Posterior vena cava (tissue), 2 donors: Measurements from ENCODE around the gene VASH1. TPM values are rescaled to one million over a fixed set of nuclear protein-coding genes. Genes with fewer than 3 reads are reported as not detected.
A peak's percentile ranks its signal among the peaks of the same experiment; 100 is the strongest.

ENCODE experiments used
- DNase-seq: peaks from one replicate; pipeline ENCODE4 v3.0.0-alpha.2; 2020; ENCODE audit warnings: low spot score
- intact Hi-C, 2 donors: fragments of 100-400 bp; cut with DNase I; formaldehyde crosslinking; loops; one replicate each; pipeline versions ENCODE4 v1.14.1 to v1.14.2; 2022 to 2023
- total RNA-seq, 2 donors: library from RNA; stranded (reverse); fragmentation: NEBNext Ultra II Directional; extraction: Animal tissue kit (Norgen Biotek cat#: 25700); gene quantifications; one replicate each; pipeline ENCODE4 v1.2.1, GENCODE V29; 2021
- donor health status: DM: yes; HTN: yes; CAD: no.
- donor health status: DM: yes; HTN: yes; CAD: no.

The VASH1 gene
- total RNA-seq, 2 donors from 2014 or later = 14.9 to 16.1 TPM

DNA sequence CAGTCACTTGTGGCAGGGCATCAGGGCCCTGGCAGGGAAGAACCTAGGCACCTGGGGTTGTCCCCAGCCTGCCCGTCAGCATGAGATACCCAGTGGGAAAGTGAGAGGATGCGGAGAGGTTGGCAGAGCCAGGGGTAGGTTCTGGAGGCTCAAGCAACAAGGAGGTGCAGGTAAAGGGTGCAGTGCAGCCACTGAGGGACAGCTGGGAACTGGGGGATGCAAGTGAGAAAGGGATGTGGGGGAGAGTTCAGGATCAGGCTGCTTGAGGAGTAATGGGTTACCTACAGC, 18.7 kb downstream of the VASH1 start:
- intact Hi-C loops = loop anchor here (5.0 kb wide), 1 partner anchor 68 kb away; no protein-coding TSS in a partner anchor
- no peak for DNase-seq

DNA sequence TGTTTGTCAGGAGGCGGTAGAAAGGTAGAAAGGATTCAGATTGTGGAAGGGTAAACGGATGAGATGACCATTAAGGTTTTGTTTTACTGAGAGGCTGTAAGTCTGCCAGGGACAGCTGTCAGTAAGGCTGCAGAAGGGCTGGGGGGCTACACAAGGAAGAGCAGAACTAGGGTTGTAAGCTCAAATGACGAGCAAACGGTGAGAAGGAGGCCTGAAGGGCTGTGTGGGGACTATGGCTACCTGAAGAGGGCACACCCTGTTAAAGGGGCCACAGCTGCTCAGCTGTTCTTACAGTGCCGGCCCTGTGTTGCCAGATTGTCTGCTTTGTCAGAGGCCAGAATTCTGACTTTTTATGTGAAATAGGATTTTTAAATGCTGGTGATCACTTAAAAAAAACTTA, 19.1 kb downstream of the VASH1 start:
- no peak for DNase-seq
- intact Hi-C loops = loop anchor here (5.0 kb wide), 1 partner anchor 68 kb away; no protein-coding TSS in a partner anchor

DNA sequence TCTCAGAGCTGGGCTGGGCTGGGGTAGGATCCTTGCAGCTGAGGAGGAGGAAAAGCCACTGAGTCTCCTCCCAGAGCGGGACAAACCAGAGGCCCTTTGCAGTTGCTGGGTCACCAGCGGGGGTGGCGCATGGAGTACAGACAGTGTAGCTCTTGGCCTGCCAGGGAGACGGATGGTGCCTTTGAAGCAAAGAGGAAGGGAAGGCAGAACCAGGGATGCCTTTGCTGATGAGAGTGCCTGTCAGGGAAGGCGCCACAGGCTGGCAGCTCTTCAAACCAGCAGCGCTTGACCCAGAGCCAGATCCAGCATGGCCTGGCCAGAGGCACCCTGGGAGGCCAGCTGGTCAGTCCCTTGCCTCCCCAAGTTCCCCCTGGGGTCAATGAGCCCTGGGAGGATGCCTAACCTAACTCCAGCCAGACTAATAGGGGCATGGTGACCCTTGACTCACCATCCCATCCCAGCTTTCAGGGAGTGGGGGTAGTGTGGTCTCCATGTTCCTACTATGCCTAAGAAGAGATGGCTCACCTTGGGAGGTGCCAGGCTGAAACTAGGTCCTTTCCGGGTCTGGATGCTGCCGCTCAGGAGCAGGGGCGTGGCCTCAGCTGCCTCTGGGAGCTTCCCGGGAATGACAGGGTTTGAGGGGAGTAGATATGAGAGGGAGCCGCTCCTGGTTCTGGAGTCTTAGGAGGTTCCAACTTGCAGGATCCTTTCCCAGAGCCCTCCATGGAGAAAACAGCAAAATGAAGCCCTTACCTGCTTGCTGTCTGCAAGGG, 19.8 kb downstream of the VASH1 start:
- intact Hi-C loops = loop anchor here (5.0 kb wide), 1 partner anchor 69 kb away; no protein-coding TSS in a partner anchor
- no peak for DNase-seq

DNA sequence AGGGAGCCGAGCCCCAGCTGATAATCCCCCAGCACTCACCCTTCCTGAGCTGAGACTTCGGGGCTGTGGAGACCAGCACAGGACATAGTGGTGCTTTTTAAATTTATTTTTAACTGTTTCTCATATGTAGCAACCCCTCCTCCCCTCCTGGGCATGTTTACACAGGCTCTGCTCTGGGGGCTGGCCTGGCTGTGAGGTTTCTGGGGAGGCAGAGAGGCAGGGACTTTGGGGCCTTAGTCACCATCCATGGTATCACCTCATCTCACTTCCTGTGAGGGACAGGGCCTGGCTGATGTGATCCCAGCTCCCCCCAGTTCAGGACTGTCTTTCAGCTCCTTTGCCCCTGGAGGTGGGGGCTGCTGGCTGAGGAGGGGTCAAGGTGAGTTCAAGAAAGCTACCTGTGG, 20.4 kb downstream of the VASH1 start:
- intact Hi-C loops = loop anchor here (2.0 to 5.0 kb wide), 2 partner anchors 55 to 69 kb away; no protein-coding TSS in a partner anchor
- DNase-seq = no peak

DNA sequence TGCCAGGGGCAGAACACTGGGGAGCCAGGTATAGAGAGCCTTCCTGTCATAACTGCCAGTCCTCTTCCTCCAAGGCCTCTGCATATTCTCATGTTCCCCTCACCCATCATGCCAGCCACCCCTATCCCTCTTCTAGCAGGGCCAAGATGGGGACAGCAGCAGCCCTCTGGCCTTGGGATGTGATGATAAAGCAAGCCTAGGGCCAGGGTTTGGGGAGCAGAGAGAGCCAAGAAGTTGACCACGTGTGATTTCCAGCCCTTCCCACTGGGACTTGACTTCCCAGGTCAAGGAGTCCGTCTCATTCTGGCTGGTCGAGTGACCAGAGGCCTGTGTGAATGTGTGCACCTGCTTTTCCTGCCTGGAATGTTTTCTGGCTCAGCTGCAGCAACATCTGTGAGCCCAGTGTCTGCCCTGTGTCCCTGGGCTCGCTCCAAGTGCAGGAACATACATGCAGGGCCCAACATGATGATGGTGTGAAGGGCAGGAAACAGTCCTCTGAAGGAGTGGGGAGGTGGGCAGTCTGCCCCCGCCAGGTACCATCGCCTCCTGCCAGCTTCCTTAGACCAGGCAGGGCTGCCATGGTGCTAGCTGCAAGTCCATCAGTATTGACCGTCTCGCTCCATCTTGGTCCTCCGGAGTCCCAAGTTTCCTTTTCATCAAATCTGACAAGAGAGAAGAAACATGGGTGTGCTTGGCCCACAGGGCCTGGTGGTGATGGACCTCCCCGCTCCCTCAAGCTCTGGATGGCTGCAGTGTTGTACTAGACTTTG, 21.0 kb downstream of the VASH1 start:
- DNase-seq = no peak
- intact Hi-C loops = loop anchor here (2.0 to 5.0 kb wide), 2 partner anchors 55 to 70 kb away; no protein-coding TSS in a partner anchor

DNA sequence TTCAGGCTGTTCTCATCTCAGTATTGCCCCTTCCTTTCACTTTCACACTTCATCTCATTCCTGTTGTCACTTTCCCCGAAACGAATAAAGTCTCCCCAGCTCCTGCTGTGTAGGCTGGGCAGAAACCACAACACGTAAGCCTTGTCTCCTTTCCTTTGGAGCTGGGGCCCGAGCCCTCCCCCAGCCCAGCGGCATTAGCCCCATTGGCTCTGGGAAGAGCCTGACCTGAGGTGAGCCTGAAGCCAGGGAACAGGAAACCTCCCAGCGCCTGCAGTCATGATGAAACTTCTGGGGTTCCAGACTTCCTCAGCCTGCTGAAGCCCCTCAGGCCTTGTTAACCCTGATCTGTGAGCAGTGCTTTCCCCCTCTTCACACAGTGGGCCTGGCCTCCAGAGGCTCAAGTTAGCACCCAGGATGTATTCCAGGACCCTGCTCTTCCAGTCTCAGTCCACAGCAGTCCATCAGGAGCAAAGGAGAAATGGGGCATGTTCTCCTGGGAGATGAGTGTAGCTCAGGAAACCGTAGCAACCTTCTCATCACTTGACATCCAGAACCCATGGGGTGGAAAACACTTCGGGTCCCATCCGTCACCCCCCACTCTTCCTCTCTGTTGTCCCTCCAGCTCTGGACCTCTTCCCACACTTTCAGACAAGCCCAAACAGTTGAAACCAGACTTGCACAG, 21.8 kb downstream of the VASH1 start:
- no peak for DNase-seq
- intact Hi-C loops = loop anchor here (2.0 to 5.0 kb wide), 2 partner anchors 56 to 71 kb away; no protein-coding TSS in a partner anchor

DNA sequence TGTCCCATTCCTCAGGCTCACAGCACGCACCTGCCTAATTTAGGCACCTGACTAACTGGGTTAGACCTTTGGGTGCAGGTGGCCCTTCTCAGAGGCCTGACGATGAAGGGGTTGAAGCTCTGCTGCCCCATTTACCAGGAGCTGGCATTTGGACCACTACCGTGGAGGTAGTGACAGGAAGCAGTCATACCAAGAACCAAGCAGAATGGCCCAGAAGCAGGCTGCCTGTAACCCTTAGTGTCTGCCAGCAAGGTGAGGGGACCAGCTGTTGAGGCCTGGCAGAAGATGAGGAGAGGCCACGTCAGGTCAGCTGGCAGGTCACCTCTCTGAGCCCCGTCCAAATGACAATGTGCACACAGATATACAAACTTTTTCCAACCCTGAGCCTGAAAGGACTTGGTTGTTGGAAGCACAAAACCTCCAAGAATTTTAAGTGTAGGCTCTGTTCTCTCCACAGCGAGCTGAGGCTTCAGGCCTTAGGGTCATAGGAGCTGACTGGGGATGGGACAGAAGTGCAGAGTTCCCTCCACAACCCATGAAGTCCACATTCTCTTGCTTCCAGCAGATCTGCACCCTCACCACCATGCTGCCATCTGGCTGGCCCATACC, 23.1 kb downstream of the VASH1 start:
- DNase-seq = no peak

DNA sequence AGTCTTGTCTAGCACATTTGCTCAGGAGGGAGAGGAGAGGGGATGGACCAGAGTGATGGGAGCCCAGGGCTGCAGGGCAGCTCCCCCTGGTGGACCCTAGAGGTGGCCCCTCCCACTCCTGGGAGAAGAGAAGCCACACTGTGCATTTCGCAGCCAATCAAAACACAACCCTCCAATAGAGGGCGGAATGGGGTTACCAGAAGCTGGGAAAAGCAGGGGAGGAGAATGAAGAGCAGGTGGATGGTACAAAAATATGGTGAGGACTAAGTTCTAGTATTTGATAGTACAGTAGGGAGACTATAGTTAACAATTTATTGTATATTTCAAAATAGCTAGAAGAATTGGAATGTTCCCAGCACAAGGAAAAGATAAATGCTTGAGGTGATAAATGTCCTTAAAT, 23.6 kb downstream of the VASH1 start:
- intact Hi-C loops = loop anchor here (5.0 kb wide), 1 partner anchor 73 kb away; no protein-coding TSS in a partner anchor
- DNase-seq = peak; percentile 90

More for the DNA sequence above, 23.1 kb downstream of the VASH1 start:
- intact Hi-C loops = loop anchor here (5.0 kb wide), 1 partner anchor 72 kb away; no protein-coding TSS in a partner anchor

DNA sequence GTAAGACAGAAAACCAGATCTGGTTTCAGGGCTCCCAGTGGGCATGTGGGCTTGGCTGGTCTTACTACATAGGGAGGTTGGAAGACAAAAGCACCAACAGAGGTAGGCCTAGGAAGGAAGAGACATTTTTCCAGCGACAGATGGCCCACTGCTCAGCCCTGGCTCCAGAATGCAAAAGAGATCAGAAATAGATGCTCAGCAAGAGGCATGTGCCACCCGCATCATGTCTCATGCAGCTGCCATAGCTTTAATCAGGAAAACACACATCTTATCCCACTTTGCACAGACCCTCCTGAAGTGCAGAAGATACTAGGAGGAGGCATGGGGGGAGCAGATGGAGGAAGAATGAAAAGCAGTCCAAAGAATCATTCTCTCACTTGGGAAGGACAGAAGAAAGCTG, 25.3 kb downstream of the VASH1 start:
- intact Hi-C loops = no loop called here
- no peak for DNase-seq

DNA sequence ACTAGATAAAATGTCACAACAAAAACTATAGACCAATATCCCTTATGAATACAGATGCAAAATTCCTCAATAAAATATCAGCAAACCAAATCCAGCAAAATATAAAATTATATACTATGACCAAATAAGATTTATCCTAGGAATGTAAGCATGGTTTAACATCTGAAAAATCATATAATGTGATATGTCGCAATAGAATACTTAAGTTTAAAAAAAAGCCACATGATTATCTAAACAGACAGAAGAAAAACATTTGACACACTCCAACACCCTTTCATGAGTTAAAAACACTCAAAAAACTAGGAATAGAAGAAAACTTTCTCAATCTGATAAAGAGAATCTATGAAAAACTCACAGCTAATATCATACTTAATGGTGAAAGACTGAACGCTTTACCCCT, 31.2 kb downstream of the VASH1 start:
- intact Hi-C loops = no loop called here
- no peak for DNase-seq

DNA sequence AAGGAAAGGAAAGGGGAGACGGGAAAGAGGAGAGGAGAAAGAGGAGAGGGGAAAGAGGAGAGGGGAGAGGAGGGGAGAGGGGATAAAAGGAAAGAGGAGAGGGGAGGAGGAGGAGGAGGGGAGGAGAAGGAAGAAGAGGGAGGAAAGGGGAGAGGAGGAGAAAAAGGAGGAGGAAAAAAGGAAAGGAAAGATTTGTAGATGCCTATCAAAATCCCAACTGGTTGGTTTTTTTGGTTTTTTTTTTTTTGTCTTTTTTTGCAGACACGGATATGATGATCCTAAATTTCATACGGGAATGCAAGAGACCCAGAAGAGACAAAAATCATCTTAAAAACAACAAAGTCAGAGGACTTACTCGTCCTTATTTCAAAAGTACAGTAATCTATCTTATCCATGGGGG, 32.1 kb downstream of the VASH1 start:
- no peak for DNase-seq
- intact Hi-C loops = no loop called here

DNA sequence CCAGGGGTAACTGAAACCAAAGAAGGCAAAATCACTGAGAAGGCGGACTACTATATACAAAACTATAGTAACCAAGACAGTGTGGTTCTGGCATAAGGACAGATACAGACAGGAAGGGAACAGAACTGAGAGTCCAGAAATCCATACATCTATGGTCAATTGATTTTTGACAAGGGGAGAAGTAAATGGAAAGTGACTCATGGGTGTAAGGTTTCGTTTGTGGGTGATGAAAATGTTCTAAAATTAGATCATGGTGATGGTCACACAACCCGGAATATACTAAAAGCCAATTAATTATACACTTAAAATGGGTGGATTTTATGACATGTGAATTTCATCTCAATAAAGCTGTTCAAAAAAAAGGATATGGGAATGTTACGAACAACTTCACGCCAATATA, 32.7 kb downstream of the VASH1 start:
- intact Hi-C loops = no loop called here

DNA sequence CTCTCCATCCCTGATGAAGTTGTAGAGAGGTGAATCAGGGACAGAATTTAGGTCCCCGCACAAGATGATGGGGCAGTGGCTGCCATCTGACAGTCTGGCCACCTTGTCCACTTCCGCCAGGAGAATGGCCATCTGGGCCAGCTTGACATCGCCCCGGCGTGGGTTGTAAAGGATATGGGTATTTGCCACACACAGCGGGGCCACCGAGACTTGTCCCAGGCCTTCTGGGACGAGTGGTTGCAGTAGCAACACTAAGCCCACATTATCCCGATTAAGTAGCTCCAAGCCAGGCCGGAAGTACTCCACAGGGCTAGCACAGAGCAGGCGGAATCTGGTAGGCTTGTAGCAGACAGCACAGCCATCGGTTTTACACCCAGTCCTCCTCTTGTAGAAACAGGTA, 45.2 kb downstream of the VASH1 start:
- no peak for DNase-seq
- intact Hi-C loops = no loop called here

More for the DNA sequence above, 32.7 kb downstream of the VASH1 start:
- DNase-seq = no peak

DNA sequence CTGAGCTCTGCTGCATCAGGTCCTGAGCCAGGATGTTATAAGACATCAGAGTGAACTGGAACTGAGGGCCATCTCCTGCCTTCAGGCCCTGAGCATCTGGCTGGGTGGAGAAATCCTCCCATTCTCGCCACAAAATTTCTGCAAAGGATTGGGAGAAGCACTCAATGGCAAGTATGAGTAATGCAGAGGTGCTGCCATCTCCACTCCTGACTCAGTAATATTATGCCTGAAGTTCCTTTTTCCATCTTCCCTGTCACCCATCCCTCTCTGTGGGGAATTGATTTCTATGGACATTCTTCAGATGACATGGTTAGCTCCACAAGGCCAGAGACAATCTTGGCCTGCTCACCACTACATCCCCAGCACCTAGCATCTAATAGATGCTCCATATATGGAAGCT, 46.7 kb downstream of the VASH1 start:
- intact Hi-C loops = no loop called here

DNA sequence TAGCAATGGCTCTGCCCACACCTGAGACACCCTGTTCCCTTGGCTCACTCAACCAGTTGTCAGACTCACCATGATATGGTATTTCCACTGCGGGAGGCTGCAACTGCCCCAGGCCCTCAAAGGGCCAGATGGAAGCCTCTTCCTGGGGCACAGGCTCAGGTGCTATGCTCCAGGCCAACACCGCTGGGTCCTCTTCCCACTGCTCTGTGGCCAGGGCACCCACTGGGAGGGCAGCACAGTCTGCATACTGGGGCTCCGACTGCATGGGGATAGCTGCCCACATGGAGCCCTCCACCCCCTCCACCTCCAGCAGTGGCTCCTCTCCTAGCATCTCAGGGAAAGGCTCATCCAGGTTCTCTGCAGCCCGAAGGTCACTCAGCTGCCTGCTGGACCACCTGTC, 47.7 kb downstream of the VASH1 start:
- intact Hi-C loops = no loop called here
- no peak for DNase-seq

More for the DNA sequence above, 46.7 kb downstream of the VASH1 start:
- no peak for DNase-seq

DNA sequence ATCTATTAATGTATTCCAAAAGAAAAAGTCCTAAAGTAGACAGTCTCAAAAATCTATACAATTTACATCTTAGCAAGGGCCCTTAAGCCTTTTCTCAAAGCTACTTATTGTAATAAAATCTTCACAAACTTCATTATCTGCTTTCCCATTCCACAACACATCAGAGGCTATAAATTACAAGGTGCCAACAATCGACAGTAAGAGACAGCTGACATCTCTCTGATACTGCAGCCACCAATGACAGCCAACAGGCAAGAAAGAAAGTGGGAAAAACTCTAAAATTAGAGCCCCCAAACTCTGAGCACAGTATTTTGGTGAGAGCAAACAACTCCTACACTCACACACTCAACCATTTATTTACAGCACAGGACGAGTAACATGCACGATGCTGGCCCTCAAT, 49.3 kb downstream of the VASH1 start:
- intact Hi-C loops = no loop called here
- no peak for DNase-seq

DNA sequence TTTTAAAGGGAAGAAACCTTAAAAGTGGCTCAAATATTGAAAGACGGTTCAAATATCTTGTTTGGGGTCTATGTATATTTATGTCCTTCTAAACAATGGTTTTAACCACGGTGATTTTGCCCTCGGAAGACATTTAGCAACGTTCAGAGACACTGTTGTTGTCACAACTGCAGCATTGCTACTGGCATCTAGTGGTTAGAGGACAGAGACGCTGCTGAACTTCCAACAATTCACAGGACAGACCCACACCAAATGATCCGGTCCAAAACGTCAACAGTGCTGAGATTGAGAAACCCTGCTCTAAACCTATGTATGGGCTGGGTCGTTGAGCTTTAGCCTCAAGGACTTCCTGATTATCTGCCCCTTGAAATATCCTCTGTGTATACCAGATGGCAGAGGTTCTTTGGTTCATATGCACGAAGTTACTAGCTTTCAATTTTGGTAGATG, 49.7 kb downstream of the VASH1 start:
- intact Hi-C loops = no loop called here
- no peak for DNase-seq

DNA sequence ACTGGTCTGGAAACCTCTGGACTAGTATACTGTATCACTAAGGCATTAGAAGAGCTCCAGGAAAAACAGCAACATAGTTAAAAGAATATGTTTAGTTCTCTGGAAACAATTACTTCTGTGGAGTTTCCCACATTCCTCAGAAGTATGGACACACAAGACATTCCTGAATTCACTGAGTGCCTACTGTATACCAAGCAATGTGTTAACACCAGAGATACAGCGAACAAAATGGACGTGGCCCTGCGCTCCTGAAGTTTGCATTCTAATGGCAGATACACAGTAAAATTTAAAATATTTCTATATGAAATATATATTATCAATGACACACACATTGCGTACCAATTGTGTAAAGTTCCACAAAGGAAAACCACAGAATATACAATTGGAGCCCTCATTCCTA, 50.3 kb downstream of the VASH1 start:
- no peak for DNase-seq

DNA sequence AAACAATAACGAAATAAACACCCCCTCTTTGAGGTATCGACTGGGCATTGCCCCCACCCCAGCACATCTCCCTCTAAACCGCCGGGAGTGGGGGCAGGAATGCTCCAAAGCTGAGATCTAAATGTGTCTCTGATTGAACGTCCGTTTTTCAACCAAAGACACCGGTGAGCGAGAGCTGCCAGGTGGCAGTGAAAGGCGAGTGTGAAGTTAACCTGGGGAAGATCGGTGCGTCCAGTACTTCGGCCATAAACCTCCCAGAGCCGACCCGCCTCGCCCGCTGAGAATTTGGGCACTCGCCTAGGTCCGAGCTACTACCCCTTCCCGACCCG, 50.8 kb downstream of the VASH1 start:
- intact Hi-C loops = no loop called here
- no peak for DNase-seq

More for the DNA sequence above, 50.3 kb downstream of the VASH1 start:
- intact Hi-C loops = no loop called here
